Suprapubic skin (tissue), 4 donors: ENCODE results near the gene PPP1R9B.

Experiments
- CTCF ChIP-seq, 2 donors: fragments of 200-600 bp in 1 of 2; fragments of 450-650 bp in 1 of 2; sonication (generic) in 1 of 2; IDR thresholded peaks; one replicate each; pipeline ENCODE4 v1.5.1; 2016 to 2019; ENCODE audit warnings: antibody characterized with exemption in 2 of 2, mild to moderate bottlenecking in 1 of 2, moderate library complexity in 1 of 2
- EP300 ChIP-seq: sonication (generic); formaldehyde crosslinking; IDR thresholded peaks from one replicate; pipeline ENCODE4 v1.6.1; 2017; ENCODE audit warnings: antibody characterized with exemption
- POLR2A ChIP-seq, 2 donors: fragments of 450-650 bp; IDR thresholded peaks; one replicate each; pipeline ENCODE4 v1.6.1; 2017; ENCODE audit warnings: antibody characterized with exemption in 2 of 2, mild to moderate bottlenecking in 2 of 2, moderate library complexity in 2 of 2
- POLR2AphosphoS5 ChIP-seq, 3 donors: sonication (generic); formaldehyde crosslinking; IDR thresholded peaks; one replicate each; pipeline ENCODE4 v1.6.1; 2017; ENCODE audit warnings: antibody characterized with exemption in 3 of 3

DNA sequence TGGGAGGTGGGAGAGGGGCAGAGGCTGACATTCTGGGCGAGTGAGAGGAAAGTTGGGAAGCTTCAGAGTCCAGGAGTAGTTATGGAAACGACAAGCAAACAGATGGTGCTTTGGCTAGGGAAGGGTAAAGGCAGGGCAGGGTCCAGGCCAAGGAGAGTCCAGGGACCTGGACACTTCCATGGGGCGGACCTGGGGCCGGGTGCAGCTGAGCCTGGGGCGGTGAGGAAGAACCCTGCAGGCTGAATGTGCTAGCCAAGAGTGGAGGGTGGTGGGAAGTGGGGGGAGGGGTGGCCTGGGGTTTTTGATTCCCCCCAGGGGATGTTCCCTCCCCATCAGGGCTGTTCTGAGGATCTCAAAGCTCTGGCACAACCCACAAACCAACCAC lies 2.6 kb downstream of the PPP1R9B start:
- TF ChIP-seq POLR2A (IDR thresholded peaks at IDR 0.05) (no peak), POLR2AphosphoS5 (IDR thresholded peaks at IDR 0.05) (no peak), CTCF (IDR thresholded peaks at IDR 0.05) (no peak), EP300 (no peak)
